OCI-LY3 (cell line): ENCODE results near the gene NRXN3.

Source experiments
- H2AFZ ChIP-seq: fragments of 200-600, 300-600 bp; shearing (Covaris generic); 2 replicates; pipeline ENCODE4 v1.6.0; 2014; ENCODE audit warnings: antibody characterized with exemption, low read depth, low read length
- H3K27ac ChIP-seq: fragments of 200-600, 300-600 bp; sonication (generic); 2 replicates; pipeline ENCODE4 v1.5.1; 2014; ENCODE audit warnings: mild to moderate bottlenecking, low read length, moderate library complexity, mixed read lengths
- H3K27me3 ChIP-seq: fragments of 200-600, 300-600 bp; sonication (generic); 2 replicates; pipeline ENCODE4 v1.6.1; 2014; ENCODE audit warnings: low read depth, low read length, mixed read lengths
- H3K36me3 ChIP-seq: fragments of 200-600, 300-600 bp; sonication (generic); replicated peaks from 2 replicates; pipeline ENCODE3; 2014; ENCODE audit warnings: low read depth, low read length, mixed read lengths
- H3K4me1 ChIP-seq: fragments of 300-600, 200-600 bp; sonication (generic); 2 replicates; pipeline ENCODE4 v1.6.1; 2014; ENCODE audit warnings: low read length, mixed read lengths
- H3K4me2 ChIP-seq: fragments of 200-600, 300-600 bp; sonication (generic); 2 replicates; pipeline ENCODE4 v1.6.1; 2014; ENCODE audit warnings: low read length, mixed read lengths
- H3K4me3 ChIP-seq: fragments of 300-600, 200-600 bp; sonication (generic); 2 replicates; pipeline ENCODE4 v1.5.1; 2014; ENCODE audit warnings: antibody characterized with exemption, mild to moderate bottlenecking, low read length, moderate library complexity
- H3K79me2 ChIP-seq: fragments of 300-600, 200-600 bp; shearing (Covaris generic); 2 replicates; pipeline ENCODE4 v1.6.1; 2014; ENCODE audit warnings: mild to moderate bottlenecking, low read length, mixed read lengths
- H3K9ac ChIP-seq: fragments of 300-600, 200-600 bp; shearing (Covaris generic); 2 replicates; pipeline ENCODE4 v1.6.0; 2014; ENCODE audit warnings: mild to moderate bottlenecking, low read length, moderate library complexity
- H3K9me3 ChIP-seq: fragments of 200-600, 300-600 bp; shearing (Covaris generic); 2 replicates; pipeline ENCODE4 v1.6.1; 2014; ENCODE audit warnings: low read length, mixed read lengths; ENCODE audit not compliant: insufficient read depth
- H4K20me1 ChIP-seq: fragments of 200-600, 300-600 bp; sonication (generic); 2 replicates; pipeline ENCODE4 v1.6.1; 2016; ENCODE audit warnings: low read length, mixed read lengths; ENCODE audit not compliant: insufficient read depth
- CTCF ChIP-seq: fragments of 200-600, 300-600 bp; sonication (generic); IDR thresholded peaks from 2 replicates; pipeline ENCODE4 v1.5.1; 2014; ENCODE audit warnings: antibody characterized with exemption, low read length, low read depth
- EZH2phosphoT487 ChIP-seq: fragments of 200-600 bp; shearing (Covaris generic); IDR thresholded peaks from 2 replicates; pipeline ENCODE4 v1.6.1; 2018; ENCODE audit warnings: antibody characterized with exemption, mixed run types, low read depth

Gene NRXN3

GRCh38 chr14:78611796-78612571, 441.8 kb downstream of the NRXN3 start:
- Histone ChIP-seq H3K9me3 (no peaks in the 10 kb centered on the region), H3K27me3 (no peaks in the 10 kb centered on the region), H3K4me2 (no peak overlapping the region), H3K9ac (no peak overlapping the region), H4K20me1 (no peaks in the 10 kb centered on the region), H3K4me1 (no peaks in the 10 kb centered on the region), H2AFZ (no peak overlapping the region), H3K79me2 (no peaks in the 10 kb centered on the region), H3K36me3 (no peaks in the 10 kb centered on the region), H3K4me3 (no peak overlapping the region), H3K27ac (no peak overlapping the region)
- TF ChIP-seq EZH2phosphoT487 (no peak), CTCF (no peak)

- no peaks in the 10 kb centered on the region for H3K79me2 ChIP-seq
- no peaks in the 10 kb centered on the region for H3K9me3 ChIP-seq
- no peaks in the 10 kb centered on the region for H3K36me3 ChIP-seq
- no peak overlapping the region for H3K27ac ChIP-seq
- no peak overlapping the region for H3K4me3 ChIP-seq
- H3K4me2 ChIP-seq: no peak overlapping the region
- H2AFZ ChIP-seq: no peak overlapping the region
- no peak overlapping the region for H3K9ac ChIP-seq
- no peaks in the 10 kb centered on the region for H3K4me1 ChIP-seq
- TF ChIP-seq EZH2phosphoT487: no peak
- TF ChIP-seq CTCF: no peak
- H4K20me1 ChIP-seq: no peaks in the 10 kb centered on the region
- H3K27me3 ChIP-seq: no peaks in the 10 kb centered on the region
Measured at GRCh38 chr14:78612666-78613065, 442.5 kb downstream of the NRXN3 start.

GRCh38 chr14:78614593-78614992, 444.4 kb downstream of the NRXN3 start:
- no peak overlapping the region for H3K9ac ChIP-seq
- no peaks in the 10 kb centered on the region for H3K36me3 ChIP-seq
- H4K20me1 ChIP-seq: no peaks in the 10 kb centered on the region
- H3K79me2 ChIP-seq: no peaks in the 10 kb centered on the region
- no peak overlapping the region for H2AFZ ChIP-seq
- H3K4me1 ChIP-seq: no peaks in the 10 kb centered on the region
- TF ChIP-seq EZH2phosphoT487 (no peak), CTCF (no peak)
- no peaks in the 10 kb centered on the region for H3K27me3 ChIP-seq
- no peaks in the 10 kb centered on the region for H3K9me3 ChIP-seq
- no peak overlapping the region for H3K27ac ChIP-seq
- H3K4me2 ChIP-seq: no peak overlapping the region
- no peak overlapping the region for H3K4me3 ChIP-seq

GRCh38 chr14:78617735-78618134, 447.6 kb downstream of the NRXN3 start:
- H2AFZ ChIP-seq: no peak overlapping the region
- no peaks in the 10 kb centered on the region for H3K27me3 ChIP-seq
- H3K4me3 ChIP-seq: no peak overlapping the region
- H3K4me1 ChIP-seq: no peaks in the 10 kb centered on the region
- no peaks in the 10 kb centered on the region for H4K20me1 ChIP-seq
- H3K36me3 ChIP-seq: no peaks in the 10 kb centered on the region
- no peaks in the 10 kb centered on the region for H3K79me2 ChIP-seq
- H3K4me2 ChIP-seq: no peak overlapping the region
- H3K9ac ChIP-seq: no peak overlapping the region
- no peak for TF ChIP-seq CTCF
- TF ChIP-seq EZH2phosphoT487: no peak
- H3K9me3 ChIP-seq: no peaks in the 10 kb centered on the region
- H3K27ac ChIP-seq: no peak overlapping the region
